GM18909 (cell line): Measurements from ENCODE around the gene B4GALNT4.
A peak's percentile ranks its signal among the peaks of the same experiment; 100 is the strongest.
"Not testable (repeated sequence)": the region's sequence is repeated elsewhere in the genome, so short reads cannot be mapped to it uniquely, and the experiment has no call there.

Source experiments
- ATAC-seq: cut with Tn5 transposase; IDR thresholded peaks from one replicate; pipeline ENCODE4 v1.9.1; 2021; ENCODE audit warnings: mild to moderate bottlenecking; ENCODE audit not compliant: unreplicated experiment, poor library complexity

The B4GALNT4 gene

GRCh38 chr11:387193-387793 lies 18.0 kb downstream of the B4GALNT4 start:
- ATAC-seq = no peak

- ATAC-seq = not testable (repeated sequence)
Measured at GRCh38 chr11:389369-389768, 20.1 kb downstream of the B4GALNT4 start.

DNA sequence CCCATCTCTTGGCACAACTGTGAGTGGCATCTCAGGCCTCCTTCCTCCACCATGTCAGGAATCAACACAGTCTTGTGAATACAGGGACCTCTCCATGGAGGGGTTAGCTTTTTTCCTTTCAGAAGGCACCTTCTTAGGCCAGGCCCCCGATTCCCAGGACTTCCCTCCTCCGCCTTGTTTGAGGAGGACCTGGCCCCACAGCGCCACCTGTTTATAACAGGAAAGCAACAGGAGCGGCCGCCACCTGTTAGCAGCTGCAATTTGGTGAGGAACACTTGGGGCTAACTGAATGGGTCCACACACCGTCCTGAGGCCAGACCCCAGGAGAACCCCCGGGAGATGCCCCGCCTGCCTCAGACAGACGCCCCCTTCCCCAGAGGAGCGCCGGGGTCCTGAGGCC lies 20.9 kb downstream of the B4GALNT4 start:
- no peak for ATAC-seq

DNA sequence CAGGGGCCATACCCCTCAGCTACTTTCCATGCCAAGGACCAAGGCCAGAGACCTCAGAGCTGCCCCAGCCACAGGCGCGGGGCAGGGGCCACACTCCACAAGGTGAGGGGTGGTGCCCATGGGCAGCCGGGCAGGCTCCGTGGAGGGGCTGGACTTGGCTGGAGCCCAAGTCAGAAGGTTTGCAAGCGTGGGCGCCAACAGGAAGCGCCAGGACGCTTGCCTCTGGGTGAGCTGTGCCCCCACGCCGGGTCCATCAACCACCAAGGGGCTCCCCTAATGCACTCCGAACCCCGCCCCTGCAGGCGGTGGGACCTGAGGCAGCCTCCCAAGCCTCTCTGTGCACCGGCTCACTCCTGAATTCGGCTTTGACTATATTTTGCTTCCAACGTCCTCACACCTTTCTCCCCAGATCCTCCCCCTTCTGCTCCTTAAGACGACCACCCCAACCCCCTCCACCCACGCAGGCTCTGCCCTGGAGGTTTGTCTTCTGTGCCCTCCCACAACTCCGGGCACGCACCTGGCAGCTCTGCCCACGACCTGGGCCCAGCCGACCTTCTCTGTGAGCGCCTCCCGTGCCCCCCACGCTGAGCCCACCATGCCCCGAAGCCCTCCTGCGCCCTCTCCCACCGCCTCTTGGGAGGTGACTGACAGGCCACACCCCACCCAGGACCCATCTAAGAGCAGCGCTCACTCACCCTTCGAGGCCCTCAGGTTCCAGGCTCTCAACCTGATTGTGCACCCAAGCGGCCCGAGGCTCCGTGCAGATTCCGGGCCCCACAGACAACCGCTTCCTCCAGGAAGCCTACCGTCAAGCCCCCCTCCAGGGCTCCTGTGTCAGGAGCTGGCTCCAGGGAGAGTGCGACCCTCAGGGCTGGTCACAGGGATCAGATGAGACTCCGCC lies 22.1 kb downstream of the B4GALNT4 start:
- no peak for ATAC-seq

- no peak for ATAC-seq
Measured at GRCh38 chr11:392102-392777, 22.9 kb downstream of the B4GALNT4 start.

DNA sequence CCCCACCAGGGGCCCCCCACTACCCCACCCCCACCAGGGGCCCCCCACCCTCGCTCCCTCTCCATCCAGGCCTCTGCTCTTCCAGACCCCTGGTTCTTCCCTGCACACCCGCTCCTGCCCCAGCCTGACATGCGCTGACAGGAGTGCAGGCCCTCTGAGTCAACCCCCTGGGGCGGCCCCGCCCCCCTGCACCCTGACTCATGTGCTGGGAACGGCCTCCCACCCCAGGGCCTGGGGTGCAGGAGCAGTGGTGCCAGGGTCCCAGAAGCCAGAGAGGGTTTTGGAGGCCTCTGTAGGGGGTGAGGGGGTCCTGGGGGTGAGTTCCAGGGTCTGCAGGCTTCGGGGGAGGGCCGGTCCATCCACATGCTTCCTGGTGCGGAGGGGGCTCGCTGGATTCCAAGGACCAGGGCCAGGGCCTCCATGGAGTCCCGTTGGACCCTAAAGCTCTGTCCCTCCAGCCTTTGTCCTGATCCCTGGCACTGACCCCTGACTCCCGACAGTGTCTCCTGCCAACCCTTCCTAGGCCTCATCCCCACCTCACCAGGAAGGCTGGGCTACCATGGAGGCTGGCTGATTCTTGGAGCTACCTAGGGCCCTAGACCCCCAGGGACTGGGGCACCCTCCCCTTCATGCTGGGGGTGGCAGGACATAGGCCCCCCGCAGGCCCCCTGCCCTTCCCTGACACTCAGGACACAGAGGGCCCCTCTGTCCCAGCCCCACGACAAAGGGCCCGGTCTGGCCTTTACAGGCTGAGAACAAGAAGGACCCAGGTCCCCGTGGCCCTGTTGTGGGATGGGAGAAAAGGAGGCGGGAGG lies 24.1 kb downstream of the B4GALNT4 start:
- no peak for ATAC-seq

- no peak for ATAC-seq
Measured at GRCh38 chr11:394034-394857, 24.9 kb downstream of the B4GALNT4 start, which contains the start of gene PKP3. PKP3 (plus strand) TSS chr11:394209; CDS start chr11:394293, 84 bp downstream.

GRCh38 chr11:394858-395655 lies 25.8 kb downstream of the B4GALNT4 start:
- no peak for ATAC-seq

GRCh38 chr11:395866-396265 lies 26.6 kb downstream of the B4GALNT4 start:
- no peak for ATAC-seq

- peak; percentile 27 for ATAC-seq
Measured at GRCh38 chr11:396511-396947, 27.2 kb downstream of the B4GALNT4 start.

- ATAC-seq = peak; percentile 76
Measured at GRCh38 chr11:396948-397548, 27.7 kb downstream of the B4GALNT4 start.

- no peak for ATAC-seq
Measured at GRCh38 chr11:398826-399225, 29.5 kb downstream of the B4GALNT4 start.

DNA sequence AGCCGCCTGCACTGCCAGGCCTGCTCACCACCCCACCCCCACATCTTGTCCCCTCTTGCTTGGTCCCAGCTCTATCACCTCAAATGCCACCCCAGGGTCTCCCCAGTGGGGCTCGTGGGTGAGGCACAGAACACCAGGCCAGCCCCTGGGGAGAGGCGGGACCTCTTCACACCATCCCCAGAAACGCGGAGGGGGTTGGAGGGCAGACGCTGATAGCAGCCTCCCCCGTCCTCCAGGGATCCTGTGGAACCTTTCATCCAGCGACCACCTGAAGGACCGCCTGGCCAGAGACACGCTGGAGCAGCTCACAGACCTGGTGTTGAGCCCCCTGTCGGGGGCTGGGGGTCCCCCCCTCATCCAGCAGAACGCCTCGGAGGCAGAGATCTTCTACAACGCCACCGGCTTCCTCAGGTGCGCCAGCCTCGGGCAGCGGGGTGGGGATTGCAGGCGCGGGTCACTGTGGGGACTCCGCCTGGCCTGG lies 30.5 kb downstream of the B4GALNT4 start:
- ATAC-seq = no peak

GRCh38 chr11:400241-400689 lies 31.0 kb downstream of the B4GALNT4 start:
- ATAC-seq = no peak

DNA sequence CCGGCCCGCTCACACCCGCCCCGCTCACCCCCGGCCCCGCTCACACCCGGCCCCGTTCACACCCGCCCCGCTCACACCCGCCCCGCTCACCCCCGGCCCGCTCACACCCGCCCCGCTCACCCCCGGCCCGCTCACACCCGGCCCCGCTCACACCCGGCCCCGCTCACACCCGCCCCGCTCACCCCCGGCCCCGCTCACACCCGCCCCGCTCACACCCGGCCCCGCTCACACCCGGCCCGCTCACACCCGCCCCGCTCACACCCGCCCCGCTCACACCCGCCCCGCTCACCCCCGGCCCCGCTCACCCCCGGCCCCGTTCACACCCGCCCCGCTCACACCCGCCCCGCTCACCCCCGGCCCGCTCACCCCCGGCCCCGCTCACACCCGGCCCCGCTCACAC lies 31.9 kb downstream of the B4GALNT4 start:
- not testable (repeated sequence) for ATAC-seq

- no peak for ATAC-seq
Measured at GRCh38 chr11:403021-403760, 33.9 kb downstream of the B4GALNT4 start.

DNA sequence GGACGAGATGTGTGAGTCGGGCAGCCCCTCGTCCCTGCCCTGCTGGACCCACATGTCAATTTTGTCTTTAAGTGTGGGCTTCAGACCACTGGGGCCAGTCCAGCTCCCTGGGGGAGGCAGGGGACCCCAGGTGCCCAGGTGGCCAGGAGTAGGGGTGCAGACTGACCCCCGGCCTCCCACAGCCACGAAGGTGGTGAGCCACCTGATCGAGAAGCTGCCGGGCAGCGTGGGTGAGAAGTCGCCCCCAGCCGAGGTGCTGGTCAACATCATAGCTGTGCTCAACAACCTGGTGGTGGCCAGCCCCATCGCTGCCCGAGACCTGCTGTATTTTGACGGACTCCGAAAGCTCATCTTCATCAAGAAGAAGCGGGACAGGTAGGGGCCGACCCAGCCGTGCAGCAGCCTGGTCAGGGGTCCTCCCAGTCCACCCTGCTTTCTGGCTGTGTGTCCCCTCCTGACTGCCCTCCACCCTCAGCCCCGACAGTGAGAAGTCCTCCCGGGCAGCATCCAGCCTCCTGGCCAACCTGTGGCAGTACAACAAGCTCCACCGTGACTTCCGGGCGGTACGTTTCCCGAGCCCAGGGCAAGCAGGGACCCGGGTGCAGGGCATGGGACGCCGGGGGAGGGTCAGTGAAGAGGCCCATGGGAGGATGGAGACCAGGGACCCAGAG lies 34.6 kb downstream of the B4GALNT4 start:
- no peak for ATAC-seq
